ENCODE data around the gene OR4D2.

OR4D2 gene

GRCh38 chr17:58170622-58171021 lies 3.8 kb downstream of the OR4D2 start:
- H3K27me3 ChIP-seq (replicated peaks; ENCODE audit: control insufficient read depth, insufficient read depth, low read length, poor library complexity, severe bottlenecking): no peaks in the 10 kb centered on the region
- no peaks in the 10 kb centered on the region for H3K9me3 ChIP-seq (ENCODE audit: control insufficient read depth, low read length)
- H3K4me1 ChIP-seq (ENCODE audit: control insufficient read depth, insufficient read depth, low read length, poor library complexity, severe bottlenecking): peaks cover 30% of the 10 kb centered on the region
- H3K4me3 ChIP-seq (ENCODE audit: insufficient read depth, low read depth, low read length, poor library complexity, severe bottlenecking): no peak overlapping the region
- no peaks in the 10 kb centered on the region for H3K36me3 ChIP-seq (ENCODE audit: control insufficient read depth, insufficient read depth, low read length)
- H3K27ac ChIP-seq (ENCODE audit: insufficient read depth, low read length, poor library complexity, severe bottlenecking): peak overlapping the region; percentile 33
- DNase-seq: no peak

- no peaks in the 10 kb centered on the region for H3K36me3 ChIP-seq (ENCODE audit: control insufficient read depth, insufficient read depth, low read length)
- no peak overlapping the region for H3K4me3 ChIP-seq (ENCODE audit: insufficient read depth, low read depth, low read length, poor library complexity, severe bottlenecking)
- peak in 2 of 3 donors; percentile 25 to 31 for DNase-seq
- no peaks in the 10 kb centered on the region for H3K9me3 ChIP-seq (ENCODE audit: control insufficient read depth, low read length)
- no peak overlapping the region for H3K27ac ChIP-seq (ENCODE audit: insufficient read depth, low read length, poor library complexity, severe bottlenecking)
- H3K27me3 ChIP-seq (replicated peaks; ENCODE audit: control insufficient read depth, insufficient read depth, low read length, poor library complexity, severe bottlenecking): no peaks in the 10 kb centered on the region
- H3K4me1 ChIP-seq (ENCODE audit: control insufficient read depth, insufficient read depth, low read length, poor library complexity, severe bottlenecking): peaks cover 30% of the 10 kb centered on the region
These were observed 5.7 kb downstream of the OR4D2 start for GRCh38 chr17:58172369-58173071.

DNA sequence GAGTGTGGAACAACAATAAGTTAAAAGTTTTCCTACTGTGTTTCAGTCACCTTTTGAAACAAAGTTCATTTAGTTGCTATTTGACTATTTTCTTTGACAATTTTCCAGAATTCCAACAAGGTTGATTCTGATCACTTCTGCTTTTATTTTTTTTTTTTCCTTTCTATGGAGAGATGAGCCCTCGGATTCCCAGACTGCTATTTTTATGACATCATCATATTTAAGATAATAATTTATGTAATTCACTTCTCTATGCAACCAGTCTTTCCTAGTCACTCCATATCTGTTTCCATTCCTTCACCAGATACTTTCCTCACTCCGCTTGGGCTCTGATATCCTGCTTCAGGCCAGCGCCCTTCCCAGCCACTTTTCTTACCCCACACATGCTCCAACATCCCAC lies 8.1 kb downstream of the OR4D2 start:
- H3K36me3 ChIP-seq (ENCODE audit: control insufficient read depth, insufficient read depth, low read length): no peaks in the 10 kb centered on the region
- H3K27ac ChIP-seq (ENCODE audit: insufficient read depth, low read length, poor library complexity, severe bottlenecking): no peak overlapping the region
- no peaks in the 10 kb centered on the region for H3K9me3 ChIP-seq (ENCODE audit: control insufficient read depth, low read length)
- no peak for DNase-seq
- H3K4me1 ChIP-seq (ENCODE audit: control insufficient read depth, insufficient read depth, low read length, poor library complexity, severe bottlenecking): peaks cover 25% of the 10 kb centered on the region
- no peaks in the 10 kb centered on the region for H3K27me3 ChIP-seq (replicated peaks; ENCODE audit: control insufficient read depth, insufficient read depth, low read length, poor library complexity, severe bottlenecking)
- H3K4me3 ChIP-seq (ENCODE audit: insufficient read depth, low read depth, low read length, poor library complexity, severe bottlenecking): no peak overlapping the region

- no peak for DNase-seq
- H3K36me3 ChIP-seq (ENCODE audit: control insufficient read depth, insufficient read depth, low read length): no peaks in the 10 kb centered on the region
- no peak overlapping the region for H3K27ac ChIP-seq (ENCODE audit: insufficient read depth, low read length, poor library complexity, severe bottlenecking)
- no peak overlapping the region for H3K4me3 ChIP-seq (ENCODE audit: insufficient read depth, low read depth, low read length, poor library complexity, severe bottlenecking)
- no peaks in the 10 kb centered on the region for H3K9me3 ChIP-seq (ENCODE audit: control insufficient read depth, low read length)
- H3K27me3 ChIP-seq (replicated peaks; ENCODE audit: control insufficient read depth, insufficient read depth, low read length, poor library complexity, severe bottlenecking): no peaks in the 10 kb centered on the region
- H3K4me1 ChIP-seq (ENCODE audit: control insufficient read depth, insufficient read depth, low read length, poor library complexity, severe bottlenecking): peaks cover 14% of the 10 kb centered on the region
These were observed 9.4 kb downstream of the OR4D2 start for GRCh38 chr17:58176200-58176599.

- no peak overlapping the region for H3K27ac ChIP-seq (ENCODE audit: insufficient read depth, low read length, poor library complexity, severe bottlenecking)
- H3K4me3 ChIP-seq (ENCODE audit: insufficient read depth, low read depth, low read length, poor library complexity, severe bottlenecking): no peak overlapping the region
- no peaks in the 10 kb centered on the region for H3K36me3 ChIP-seq (ENCODE audit: control insufficient read depth, insufficient read depth, low read length)
- H3K27me3 ChIP-seq (replicated peaks; ENCODE audit: control insufficient read depth, insufficient read depth, low read length, poor library complexity, severe bottlenecking): no peaks in the 10 kb centered on the region
- no peak for DNase-seq
- H3K9me3 ChIP-seq (ENCODE audit: control insufficient read depth, low read length): no peaks in the 10 kb centered on the region
- no peaks in the 10 kb centered on the region for H3K4me1 ChIP-seq (ENCODE audit: control insufficient read depth, insufficient read depth, low read length, poor library complexity, severe bottlenecking)
These were observed 15.0 kb downstream of the OR4D2 start for GRCh38 chr17:58181796-58182195.

DNA sequence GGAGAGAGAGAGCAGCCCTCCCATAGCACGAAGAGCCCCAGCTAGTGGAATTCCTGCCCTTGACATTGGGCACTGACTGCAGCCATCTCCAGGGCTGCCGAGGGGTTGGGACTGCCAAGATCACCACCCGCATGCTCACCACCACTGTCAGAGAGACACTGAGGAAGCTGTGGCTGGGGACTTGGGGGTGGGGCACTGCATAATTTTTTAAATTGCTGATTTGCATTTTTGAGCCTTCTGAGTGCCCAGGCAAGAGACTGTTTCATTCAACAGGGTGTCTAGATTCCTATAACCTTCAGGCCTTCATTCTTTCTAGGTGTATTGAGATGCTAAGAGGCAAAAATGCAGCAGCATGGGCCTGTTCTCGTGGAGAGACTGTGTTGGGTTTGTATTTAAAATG lies 16.7 kb downstream of the OR4D2 start:
- no peaks in the 10 kb centered on the region for H3K9me3 ChIP-seq (ENCODE audit: control insufficient read depth, low read length)
- no peak overlapping the region for H3K27ac ChIP-seq (ENCODE audit: insufficient read depth, low read length, poor library complexity, severe bottlenecking)
- H3K4me1 ChIP-seq (ENCODE audit: control insufficient read depth, insufficient read depth, low read length, poor library complexity, severe bottlenecking): no peaks in the 10 kb centered on the region
- no peaks in the 10 kb centered on the region for H3K36me3 ChIP-seq (ENCODE audit: control insufficient read depth, insufficient read depth, low read length)
- DNase-seq: no peak
- no peaks in the 10 kb centered on the region for H3K27me3 ChIP-seq (replicated peaks; ENCODE audit: control insufficient read depth, insufficient read depth, low read length, poor library complexity, severe bottlenecking)
- H3K4me3 ChIP-seq (ENCODE audit: insufficient read depth, low read depth, low read length, poor library complexity, severe bottlenecking): no peak overlapping the region

- DNase-seq: no peak
- H3K27ac ChIP-seq (ENCODE audit: insufficient read depth, low read length, poor library complexity, severe bottlenecking): no peak overlapping the region
- H3K27me3 ChIP-seq (replicated peaks; ENCODE audit: control insufficient read depth, insufficient read depth, low read length, poor library complexity, severe bottlenecking): no peaks in the 10 kb centered on the region
These were observed 17.7 kb downstream of the OR4D2 start for GRCh38 chr17:58184308-58184985.

DNA sequence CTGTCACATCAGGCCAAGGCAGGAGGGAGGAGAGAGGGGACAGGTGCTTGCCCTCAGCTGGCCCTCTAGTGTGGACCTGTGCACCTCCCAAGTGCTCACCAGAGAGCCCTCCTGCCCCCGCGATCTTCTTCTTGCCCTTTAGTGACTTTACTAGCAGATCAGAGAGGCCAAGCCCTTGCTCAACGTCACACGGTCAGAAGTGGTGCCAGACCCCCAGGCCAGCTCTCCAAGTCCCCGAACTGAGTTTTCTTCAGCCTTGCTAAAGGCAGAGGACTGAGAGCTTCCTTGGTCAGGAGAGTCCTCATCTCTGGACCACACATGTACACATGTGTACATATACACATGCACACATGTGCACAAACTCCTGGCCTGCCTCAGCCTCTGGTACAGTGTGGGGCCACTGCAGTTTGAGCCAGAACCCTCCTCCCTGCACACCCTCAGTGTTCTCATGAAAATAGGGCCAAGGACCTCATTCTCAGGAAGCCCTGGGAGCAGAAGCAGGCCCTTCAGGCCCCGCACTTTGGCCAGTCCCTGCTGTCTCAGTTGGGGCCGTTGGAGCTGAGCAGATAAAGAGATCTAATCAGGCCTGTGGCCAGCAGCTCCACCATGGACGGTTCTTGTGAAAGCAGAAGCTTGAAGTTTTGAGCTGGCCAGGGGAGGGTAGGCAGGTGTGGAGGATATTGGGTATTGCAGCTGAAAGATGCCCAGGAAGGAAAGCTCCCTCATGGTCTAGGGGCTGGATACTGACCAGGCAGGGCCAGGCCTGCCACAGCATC lies 18.4 kb downstream of the OR4D2 start:
- H3K27ac ChIP-seq (ENCODE audit: insufficient read depth, low read length, poor library complexity, severe bottlenecking): no peak overlapping the region
- H3K36me3 ChIP-seq (ENCODE audit: control insufficient read depth, insufficient read depth, low read length): no peaks in the 10 kb centered on the region
- H3K27me3 ChIP-seq (replicated peaks; ENCODE audit: control insufficient read depth, insufficient read depth, low read length, poor library complexity, severe bottlenecking): no peaks in the 10 kb centered on the region
- no peaks in the 10 kb centered on the region for H3K9me3 ChIP-seq (ENCODE audit: control insufficient read depth, low read length)
- no peaks in the 10 kb centered on the region for H3K4me1 ChIP-seq (ENCODE audit: control insufficient read depth, insufficient read depth, low read length, poor library complexity, severe bottlenecking)
- DNase-seq: no peak
- no peak overlapping the region for H3K4me3 ChIP-seq (ENCODE audit: insufficient read depth, low read depth, low read length, poor library complexity, severe bottlenecking)

More at GRCh38 chr17:58184308-58184985, 17.7 kb downstream of the OR4D2 start:
- Histone ChIP-seq H3K4me1 (ENCODE audit: control insufficient read depth, insufficient read depth, low read length, poor library complexity, severe bottlenecking) (no peaks in the 10 kb centered on the region), H3K9me3 (ENCODE audit: control insufficient read depth, low read length) (no peaks in the 10 kb centered on the region), H3K36me3 (ENCODE audit: control insufficient read depth, insufficient read depth, low read length) (no peaks in the 10 kb centered on the region), H3K4me3 (ENCODE audit: insufficient read depth, low read depth, low read length, poor library complexity, severe bottlenecking) (no peak overlapping the region)

- DNase-seq: no peak
- H3K4me3 ChIP-seq (ENCODE audit: insufficient read depth, low read depth, low read length, poor library complexity, severe bottlenecking): no peak overlapping the region
- H3K4me1 ChIP-seq (ENCODE audit: control insufficient read depth, insufficient read depth, low read length, poor library complexity, severe bottlenecking): no peaks in the 10 kb centered on the region
- H3K9me3 ChIP-seq (ENCODE audit: control insufficient read depth, low read length): no peaks in the 10 kb centered on the region
- no peaks in the 10 kb centered on the region for H3K36me3 ChIP-seq (ENCODE audit: control insufficient read depth, insufficient read depth, low read length)
- no peaks in the 10 kb centered on the region for H3K27me3 ChIP-seq (replicated peaks; ENCODE audit: control insufficient read depth, insufficient read depth, low read length, poor library complexity, severe bottlenecking)
- no peak overlapping the region for H3K27ac ChIP-seq (ENCODE audit: insufficient read depth, low read length, poor library complexity, severe bottlenecking)
These were observed 19.8 kb downstream of the OR4D2 start for GRCh38 chr17:58186591-58186990.

GRCh38 chr17:58187063-58187462 lies 20.3 kb downstream of the OR4D2 start:
- H3K36me3 ChIP-seq (ENCODE audit: control insufficient read depth, insufficient read depth, low read length): no peaks in the 10 kb centered on the region
- no peak overlapping the region for H3K27ac ChIP-seq (ENCODE audit: insufficient read depth, low read length, poor library complexity, severe bottlenecking)
- H3K27me3 ChIP-seq (replicated peaks; ENCODE audit: control insufficient read depth, insufficient read depth, low read length, poor library complexity, severe bottlenecking): no peaks in the 10 kb centered on the region
- no peaks in the 10 kb centered on the region for H3K9me3 ChIP-seq (ENCODE audit: control insufficient read depth, low read length)
- no peak for DNase-seq
- H3K4me3 ChIP-seq (ENCODE audit: insufficient read depth, low read depth, low read length, poor library complexity, severe bottlenecking): no peak overlapping the region
- no peaks in the 10 kb centered on the region for H3K4me1 ChIP-seq (ENCODE audit: control insufficient read depth, insufficient read depth, low read length, poor library complexity, severe bottlenecking)

Measured in effector memory CD4-positive, alpha-beta T cell (primary cell).